Activated CD4-positive, alpha-beta T cell treated with anti-CD3 and anti-CD28 coated beads, Interleukin-2, amount 50 U/mL, for 16 hours (primary cell): ENCODE data around the gene LRRC3C.

Experiments used
- DNase-seq: peaks from one replicate; pipeline ENCODE4 v3.0.0-alpha.2; 2020

LRRC3C gene

GRCh38 chr17:39950871-39951348 lies 23.4 kb downstream of the LRRC3C start:
- DNase-seq = no peak

GRCh38 chr17:39951924-39952679 lies 24.6 kb downstream of the LRRC3C start:
- no peak for DNase-seq

- DNase-seq = peak; percentile 98
Measured at GRCh38 chr17:39952680-39953470, 25.3 kb downstream of the LRRC3C start.

- DNase-seq = no peak
Measured at GRCh38 chr17:39953471-39953888, 25.9 kb downstream of the LRRC3C start.

- DNase-seq = no peak
Measured at GRCh38 chr17:39954876-39955275, 27.3 kb downstream of the LRRC3C start.

GRCh38 chr17:39955726-39956225 lies 28.2 kb downstream of the LRRC3C start:
- no peak for DNase-seq

GRCh38 chr17:39960524-39961041 lies 33.1 kb downstream of the LRRC3C start:
- no peak for DNase-seq

GRCh38 chr17:39962642-39963220 lies 35.2 kb downstream of the LRRC3C start, which contains the start of gene GSDMA:
Gene GSDMA, plus strand, starts transcription at chr17:39963004. Its CDS starts 2,684 bp downstream, at chr17:39965688.
- DNase-seq = no peak

GRCh38 chr17:39963829-39964228 lies 36.3 kb downstream of the LRRC3C start:
- DNase-seq = no peak

- DNase-seq = no peak
Measured at GRCh38 chr17:39965017-39965699, 37.6 kb downstream of the LRRC3C start.

GRCh38 chr17:39966771-39967170 lies 39.2 kb downstream of the LRRC3C start:
- DNase-seq = no peak

- DNase-seq = no peak
Measured at GRCh38 chr17:39968761-39969160, 41.2 kb downstream of the LRRC3C start.

- DNase-seq = no peak
Measured at GRCh38 chr17:39969375-39969774, 41.8 kb downstream of the LRRC3C start.

GRCh38 chr17:39970157-39970692 lies 42.7 kb downstream of the LRRC3C start:
- DNase-seq = no peak

GRCh38 chr17:39971076-39971603 lies 43.6 kb downstream of the LRRC3C start:
- no peak for DNase-seq

GRCh38 chr17:39972271-39972670 lies 44.7 kb downstream of the LRRC3C start:
- no peak for DNase-seq

- no peak for DNase-seq
Measured at GRCh38 chr17:39973496-39973895, 46.0 kb downstream of the LRRC3C start.

GRCh38 chr17:39974433-39974832 lies 46.9 kb downstream of the LRRC3C start:
- no peak for DNase-seq

- DNase-seq = no peak
Measured at GRCh38 chr17:39975801-39976200, 48.3 kb downstream of the LRRC3C start.

GRCh38 chr17:39979016-39979670 lies 51.6 kb downstream of the LRRC3C start:
- DNase-seq = no peak

GRCh38 chr17:39979893-39980350 lies 52.4 kb downstream of the LRRC3C start:
- DNase-seq = no peak
